Stimulated activated CD8-positive, alpha-beta memory T cell treated with anti-CD3 and anti-CD28 coated beads, Interleukin-4, amount 100 ng/mL, for 1 hour (primary cell): ENCODE results near the gene VASN.
"Not testable (repeated sequence)": the region's sequence is repeated elsewhere in the genome, so short reads cannot be mapped to it uniquely, and the experiment has no call there.

Experiments used
- DNase-seq, 2 donors: peaks; one replicate each; pipeline ENCODE4 v3.0.0-alpha.2; 2020; ENCODE audit warnings: low read depth in 2 of 2, low spot score in 1 of 2

VASN gene

DNA sequence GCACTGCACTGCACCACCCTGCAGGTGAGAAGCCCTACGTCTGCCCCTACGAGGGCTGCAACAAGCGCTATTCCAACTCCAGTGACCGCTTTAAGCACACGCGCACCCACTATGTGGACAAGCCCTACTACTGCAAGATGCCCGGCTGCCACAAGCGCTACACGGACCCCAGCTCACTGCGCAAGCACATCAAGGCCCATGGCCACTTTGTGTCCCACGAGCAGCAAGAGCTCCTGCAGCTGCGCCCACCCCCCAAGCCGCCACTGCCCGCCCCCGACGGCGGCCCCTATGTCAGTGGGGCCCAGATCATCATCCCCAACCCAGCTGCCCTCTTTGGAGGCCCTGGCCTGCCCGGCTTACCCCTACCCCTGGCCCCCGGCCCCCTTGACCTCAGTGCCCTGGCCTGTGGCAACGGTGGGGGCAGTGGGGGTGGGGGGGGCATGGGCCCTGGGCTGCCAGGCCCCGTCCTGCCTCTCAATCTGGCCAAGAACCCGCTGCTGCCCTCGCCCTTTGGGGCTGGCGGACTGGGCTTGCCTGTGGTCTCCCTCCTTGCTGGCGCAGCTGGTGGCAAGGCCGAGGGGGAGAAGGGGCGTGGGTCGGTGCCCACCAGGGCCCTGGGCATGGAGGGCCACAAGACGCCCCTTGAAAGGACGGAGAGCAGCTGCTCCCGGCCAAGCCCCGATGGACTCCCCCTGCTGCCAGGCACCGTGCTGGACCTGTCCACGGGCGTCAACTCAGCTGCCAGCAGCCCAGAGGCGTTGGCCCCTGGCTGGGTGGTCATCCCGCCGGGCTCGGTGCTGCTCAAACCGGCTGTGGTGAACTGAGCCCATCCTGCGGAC lies 34.7 kb upstream of the VASN start:
- no peak for DNase-seq

DNA sequence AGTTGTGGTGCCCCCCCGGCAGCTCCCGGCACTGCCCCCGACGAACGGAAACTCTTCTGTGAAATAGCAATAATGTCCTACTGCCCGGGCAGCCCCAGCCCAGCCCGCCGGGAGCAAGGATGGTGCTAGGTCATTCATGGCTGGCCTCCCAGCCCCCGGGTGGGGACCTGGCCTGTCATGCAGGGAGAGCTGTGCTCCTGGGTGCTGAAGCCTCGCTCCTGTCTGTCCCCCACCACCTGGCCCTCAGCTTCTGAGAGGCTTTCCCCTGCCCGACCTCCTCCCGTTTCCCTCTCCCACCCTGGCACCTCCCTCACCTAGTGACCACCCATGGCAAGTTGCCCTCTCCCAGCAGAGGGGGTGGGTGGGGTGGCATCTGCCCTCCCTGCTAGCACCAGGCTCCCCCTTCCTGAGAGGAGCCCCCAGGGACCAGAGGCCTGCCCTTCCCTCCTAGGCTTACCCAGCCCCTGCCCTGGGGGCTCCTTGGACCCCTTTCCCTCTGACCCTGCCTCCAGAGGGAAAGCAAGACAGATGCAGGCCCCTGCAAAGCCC lies 34.0 kb upstream of the VASN start:
- DNase-seq, result no peak

DNA sequence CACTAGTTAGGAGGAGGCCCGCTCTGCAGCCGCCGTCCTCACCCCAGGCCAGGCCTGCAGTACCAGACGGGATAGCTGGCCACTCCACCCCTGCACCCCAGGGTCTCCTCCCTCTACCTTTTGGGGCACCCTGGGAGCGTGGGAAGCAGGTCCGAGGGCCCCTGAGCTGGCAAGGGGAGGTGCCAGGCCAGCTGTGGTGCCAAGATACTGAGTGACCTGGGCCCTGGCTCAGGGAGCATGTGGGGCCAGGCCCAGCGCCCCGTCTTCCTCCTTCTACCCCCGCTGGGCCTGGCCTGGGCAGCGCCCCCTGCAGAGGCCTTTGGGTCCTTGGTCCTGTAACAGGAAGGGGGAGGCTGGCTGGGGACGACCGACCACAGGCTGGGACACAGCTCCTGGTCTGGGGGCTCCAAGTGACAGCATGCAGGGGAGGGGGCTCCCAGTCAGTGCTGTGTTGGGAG lies 33.5 kb upstream of the VASN start:
- no peak for DNase-seq

GRCh38 chr16:4338712-4339299 lies 32.8 kb upstream of the VASN start:
- DNase-seq, result no peak

DNA sequence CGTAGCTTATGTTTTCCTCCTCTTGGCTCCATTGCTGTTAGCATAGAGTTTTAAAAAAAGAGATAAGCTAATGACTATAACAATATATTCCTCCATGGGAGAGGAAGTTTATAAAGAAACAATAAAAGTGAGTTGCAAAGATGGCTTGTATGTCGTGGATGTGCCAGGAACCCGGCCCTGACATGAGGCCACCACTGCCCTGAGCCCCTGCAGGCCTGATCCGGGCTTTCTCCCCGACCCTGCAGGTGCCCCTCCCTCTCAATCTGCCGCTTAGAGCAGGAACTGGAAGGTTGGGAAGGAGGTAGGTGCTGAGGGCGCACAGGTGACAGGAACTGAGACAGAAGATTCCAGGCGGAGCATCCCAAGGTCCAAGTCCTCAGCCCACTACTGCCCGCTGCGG lies 32.2 kb upstream of the VASN start:
- DNase-seq, result no peak

GRCh38 chr16:4339909-4340308 lies 31.7 kb upstream of the VASN start:
- no peak for DNase-seq

DNA sequence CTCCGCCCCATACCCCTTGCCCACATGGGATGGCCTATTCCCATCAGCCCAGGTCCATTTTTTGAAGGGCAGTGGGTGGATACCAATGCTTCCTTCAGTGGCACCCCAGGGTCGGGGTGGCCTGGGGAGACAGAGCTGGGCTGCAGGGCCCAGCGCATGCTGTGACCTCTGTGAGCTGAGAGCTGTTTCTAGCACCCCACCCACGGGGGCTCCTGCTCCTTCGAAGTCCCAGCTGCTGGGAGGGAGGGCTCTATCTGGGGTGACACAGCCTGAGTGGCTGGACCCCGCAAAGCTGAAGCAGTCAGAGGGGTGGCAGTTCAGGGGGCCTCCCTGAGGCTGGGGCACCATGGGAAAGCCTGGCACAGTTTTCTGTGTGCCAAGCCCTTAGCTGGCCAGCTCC lies 31.2 kb upstream of the VASN start:
- DNase-seq, result no peak

GRCh38 chr16:4341250-4341649 lies 30.4 kb upstream of the VASN start:
- no peak for DNase-seq

GRCh38 chr16:4342866-4343744 lies 28.5 kb upstream of the VASN start:
- DNase-seq, result no peak

- not testable (repeated sequence) for DNase-seq
Observed at GRCh38 chr16:4344300-4344982, 27.2 kb upstream of the VASN start.

- DNase-seq, result no peak
Observed at GRCh38 chr16:4344983-4345835, 26.4 kb upstream of the VASN start.

GRCh38 chr16:4345836-4346781 lies 25.5 kb upstream of the VASN start:
- DNase-seq, result no peak

GRCh38 chr16:4347010-4347409 lies 24.6 kb upstream of the VASN start:
- DNase-seq, result no peak

DNA sequence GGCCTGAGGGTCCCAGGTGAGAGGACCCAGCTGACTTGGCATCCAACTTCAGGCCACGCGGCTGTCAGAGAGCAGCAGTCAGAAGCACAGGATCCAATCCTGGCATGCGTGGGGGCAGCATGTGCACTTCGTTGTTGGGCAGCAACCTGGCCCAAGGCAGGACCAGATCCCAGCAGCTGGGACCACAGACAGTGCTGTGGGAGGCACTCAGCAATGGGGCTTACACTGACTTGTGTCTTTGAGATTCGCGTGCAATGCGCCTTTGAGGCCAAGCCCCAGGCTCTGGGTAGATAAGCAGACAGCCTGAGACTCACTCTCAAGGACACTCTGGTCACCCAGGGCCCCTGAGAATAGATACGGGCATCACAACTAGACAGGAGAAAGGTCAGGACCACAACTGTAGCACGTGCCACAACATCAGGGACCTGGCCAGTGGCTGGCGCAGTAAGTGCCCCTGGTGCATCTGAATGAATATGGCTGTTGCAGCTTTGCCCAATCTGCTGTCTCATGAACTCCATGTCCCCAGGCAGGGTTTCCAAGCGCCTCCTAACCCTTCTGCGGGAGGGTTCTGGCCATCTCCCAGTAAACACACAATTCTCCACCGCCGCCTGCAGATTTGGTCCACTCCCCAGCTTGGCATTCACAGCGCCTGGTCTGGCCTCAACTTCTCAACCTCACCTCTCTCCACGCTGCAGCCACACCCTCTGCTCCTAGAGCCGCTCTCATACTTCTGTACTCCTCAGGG lies 23.7 kb upstream of the VASN start:
- DNase-seq, result no peak

GRCh38 chr16:4349332-4349731 lies 22.3 kb upstream of the VASN start:
- DNase-seq, result no peak

- DNase-seq, result no peak
Observed at GRCh38 chr16:4350365-4350786, 21.3 kb upstream of the VASN start.

DNA sequence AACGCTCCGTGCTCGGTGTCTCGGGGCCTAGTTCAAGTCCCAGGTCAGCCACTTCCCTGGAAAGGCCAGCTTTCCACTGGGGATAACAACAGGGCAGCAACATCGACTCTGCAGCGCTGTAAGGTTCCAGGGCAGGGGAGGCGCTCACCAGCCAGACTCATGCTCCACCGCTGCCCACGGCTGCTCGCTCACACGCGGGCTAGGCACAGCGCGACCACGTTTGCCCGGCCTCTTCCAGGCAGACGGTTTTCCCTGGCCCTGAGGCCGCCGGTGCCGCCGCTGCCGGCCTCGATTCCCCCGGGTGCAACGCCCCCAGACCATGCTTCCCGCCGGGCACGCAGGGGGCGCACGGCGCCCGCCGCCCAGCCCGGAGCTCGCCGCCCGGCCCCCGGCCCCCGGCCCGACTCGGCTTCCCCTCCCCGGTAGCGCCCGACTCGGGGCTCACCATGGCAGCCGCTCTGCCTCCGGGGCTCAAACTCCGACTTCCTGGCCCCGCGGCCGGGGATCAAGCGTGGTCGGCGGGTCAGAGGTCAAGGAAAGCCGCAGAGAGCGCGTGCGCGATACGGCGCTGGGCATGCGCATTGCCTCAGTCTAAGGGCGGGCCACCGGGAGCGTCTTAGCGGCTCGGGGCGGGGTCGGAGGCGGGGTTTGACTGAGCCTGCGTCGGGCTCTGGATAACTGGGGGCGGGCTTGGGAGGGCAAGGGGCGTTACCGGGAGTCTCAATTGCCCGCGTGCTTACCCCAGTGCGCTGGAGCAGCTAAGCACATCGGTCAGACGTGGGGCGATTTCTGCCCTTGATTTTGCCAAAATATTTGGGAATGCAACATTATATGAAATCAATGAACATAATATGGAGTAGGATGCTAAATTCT lies 20.6 kb upstream of the VASN start, which contains the start of gene PAM16:
PAM16 (minus strand) TSS at position 535 of the 873 bp plus-strand sequence; CDS start at position 448, 87 bp downstream.
- DNase-seq, result peak; percentile 94 to 96
